ENCODE data around the gene PRKAG2.

DNA sequence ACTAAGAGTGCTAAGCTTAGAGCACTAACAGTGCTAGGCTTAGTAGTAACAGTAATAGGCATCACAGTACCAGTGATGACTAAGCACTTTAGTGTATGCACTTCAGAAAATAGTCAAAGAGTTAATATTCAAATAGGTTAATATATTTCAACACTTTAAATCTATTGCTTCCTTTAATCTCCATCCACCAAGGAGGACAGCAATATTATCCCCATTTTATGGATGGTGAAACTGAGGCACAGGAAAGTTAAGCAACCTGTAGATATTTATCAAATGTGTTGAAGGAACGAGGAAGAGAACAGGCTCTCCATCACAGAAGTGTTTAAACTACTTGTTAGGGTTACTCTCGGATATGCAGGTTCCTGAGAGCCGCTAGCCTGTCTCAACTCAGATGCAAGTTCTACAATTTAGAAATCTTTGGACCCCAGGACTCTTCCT lies 165.5 kb downstream of the PRKAG2 start:
- TF ChIP-seq POLR2A (IDR thresholded peaks at IDR 0.05; ENCODE audit: low read length) (no peak), GATA1 (IDR thresholded peaks at IDR 0.05; ENCODE audit: low read depth, low read length) (no peak)
